Osteoblast (primary cell): ENCODE data around the gene CLTCL1. TPM values are rescaled to one million over a fixed set of nuclear protein-coding genes. Genes with fewer than 3 reads are reported as not detected.

Experiments used
- DNase-seq: peaks from one replicate; pipeline ENCODE4 v3.0.0; 2011; ENCODE audit warnings: low spot score, mixed read lengths; ENCODE audit not compliant: insufficient read length; ENCODE audit errors: missing footprints
- H2AFZ ChIP-seq: 2 replicates; pipeline ENCODE4 v1.6.0; 2011; ENCODE audit warnings: mild to moderate bottlenecking, low read length
- H3K27ac ChIP-seq: 2 replicates; pipeline ENCODE4 v1.5.1; 2011; ENCODE audit warnings: mild to moderate bottlenecking, low read depth, low read length, moderate library complexity
- H3K27me3 ChIP-seq: 2 replicates; pipeline ENCODE4 v1.6.0; 2012; ENCODE audit warnings: mild to moderate bottlenecking, control low read depth, inconsistent platforms, low read length, moderate library complexity; ENCODE audit not compliant: insufficient read depth
- H3K36me3 ChIP-seq: 2 replicates; pipeline ENCODE4 v1.5.1; 2011; ENCODE audit warnings: mild to moderate bottlenecking, low read length, control low read depth, moderate library complexity; ENCODE audit not compliant: insufficient read depth
- H3K4me1 ChIP-seq: 2 replicates; pipeline ENCODE4 v1.5.1; 2011; ENCODE audit warnings: mild to moderate bottlenecking, low read length, control low read depth, moderate library complexity; ENCODE audit not compliant: insufficient read depth
- H3K4me2 ChIP-seq: 2 replicates; pipeline ENCODE4 v1.6.0; 2011; ENCODE audit warnings: mild to moderate bottlenecking, low read length; ENCODE audit not compliant: insufficient read depth
- H3K4me3 ChIP-seq: fragments of 200-600 bp; sonication (generic); 3 replicates; pipeline ENCODE4 v1.5.1; 2012; ENCODE audit warnings: mild to moderate bottlenecking, low read length, inconsistent platforms; ENCODE audit not compliant: insufficient read depth
- H3K79me2 ChIP-seq: 2 replicates; pipeline ENCODE4 v1.6.0; 2012; ENCODE audit warnings: mild to moderate bottlenecking, low read length, control low read depth, inconsistent platforms; ENCODE audit not compliant: insufficient read depth
- H3K9me3 ChIP-seq: 2 replicates; pipeline ENCODE4 v1.5.1; 2011; ENCODE audit warnings: low read depth, low read length, control low read depth
- H4K20me1 ChIP-seq: 2 replicates; pipeline ENCODE4 v1.6.0; 2012; ENCODE audit warnings: mild to moderate bottlenecking, low read length, control low read depth; ENCODE audit not compliant: insufficient read depth
- total RNA-seq: library from RNA; depleted of rRNA; stranded (reverse); fragments of >200 nt; gene quantifications from 2 replicates; pipeline ENCODE4 v1.2.3, GENCODE V29; 2012
- TF ChIP-seq, protein P1 (sequence below): IDR thresholded peaks from 2 replicates; pipeline ENCODE4 v1.5.1; 2011; ENCODE audit warnings: mild to moderate bottlenecking, low read depth, low read length, moderate library complexity; ENCODE audit errors: extremely low read depth

Gene CLTCL1
- total RNA-seq, 1 donor: 29.7 TPM

- TF ChIP-seq, protein P1, sequence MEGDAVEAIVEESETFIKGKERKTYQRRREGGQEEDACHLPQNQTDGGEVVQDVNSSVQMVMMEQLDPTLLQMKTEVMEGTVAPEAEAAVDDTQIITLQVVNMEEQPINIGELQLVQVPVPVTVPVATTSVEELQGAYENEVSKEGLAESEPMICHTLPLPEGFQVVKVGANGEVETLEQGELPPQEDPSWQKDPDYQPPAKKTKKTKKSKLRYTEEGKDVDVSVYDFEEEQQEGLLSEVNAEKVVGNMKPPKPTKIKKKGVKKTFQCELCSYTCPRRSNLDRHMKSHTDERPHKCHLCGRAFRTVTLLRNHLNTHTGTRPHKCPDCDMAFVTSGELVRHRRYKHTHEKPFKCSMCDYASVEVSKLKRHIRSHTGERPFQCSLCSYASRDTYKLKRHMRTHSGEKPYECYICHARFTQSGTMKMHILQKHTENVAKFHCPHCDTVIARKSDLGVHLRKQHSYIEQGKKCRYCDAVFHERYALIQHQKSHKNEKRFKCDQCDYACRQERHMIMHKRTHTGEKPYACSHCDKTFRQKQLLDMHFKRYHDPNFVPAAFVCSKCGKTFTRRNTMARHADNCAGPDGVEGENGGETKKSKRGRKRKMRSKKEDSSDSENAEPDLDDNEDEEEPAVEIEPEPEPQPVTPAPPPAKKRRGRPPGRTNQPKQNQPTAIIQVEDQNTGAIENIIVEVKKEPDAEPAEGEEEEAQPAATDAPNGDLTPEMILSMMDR: no peak
Observed at GRCh38 chr22:19146215-19146968, 145.1 kb downstream of the CLTCL1 start.

DNA sequence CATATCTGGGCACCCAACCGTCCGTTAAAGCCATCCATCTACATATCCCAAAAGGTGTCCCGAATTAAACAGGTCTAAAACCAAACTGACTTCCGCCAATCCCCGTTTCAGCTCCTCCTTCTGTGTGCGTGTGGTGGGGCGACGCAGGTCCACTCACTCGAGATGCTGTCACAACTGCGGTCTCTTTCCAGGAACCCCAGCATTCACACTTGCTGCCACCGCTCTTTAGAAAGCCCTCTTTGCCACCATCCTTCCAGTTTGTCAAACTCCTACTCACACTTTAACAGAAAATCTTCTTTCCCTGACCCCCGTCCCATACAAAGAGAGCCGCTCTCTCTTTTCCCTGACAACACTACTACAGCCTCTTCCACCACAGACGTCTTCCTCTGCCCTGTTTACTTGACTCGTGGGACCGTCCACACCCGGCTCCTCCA, 147.5 kb downstream of the CLTCL1 start:
- Histone ChIP-seq H3K79me2 (peaks cover 23% of the 10 kb centered on the region), H3K36me3 (peaks cover 35% of the 10 kb centered on the region), H2AFZ (peak overlapping the region; percentile 96), H3K27me3 (peaks cover 25% of the 10 kb centered on the region), H3K4me1 (peaks cover 5% of the 10 kb centered on the region), H4K20me1 (peaks cover 6% of the 10 kb centered on the region), H3K27ac (peak overlapping the region; percentile 92), H3K4me3 (peak overlapping the region; percentile 100), H3K9me3 (no peaks in the 10 kb centered on the region), H3K4me2 (peak overlapping the region; percentile 93)
- DNase-seq: peak; percentile 93
- TF ChIP-seq, protein P1: no peak

More at GRCh38 chr22:19146215-19146968, 145.1 kb downstream of the CLTCL1 start:
- Histone ChIP-seq H3K79me2 (peaks cover 23% of the 10 kb centered on the region), H3K27me3 (peaks cover 41% of the 10 kb centered on the region), H3K4me2 (no peak overlapping the region), H3K36me3 (peaks cover 11% of the 10 kb centered on the region), H2AFZ (no peak overlapping the region), H3K27ac (no peak overlapping the region), H3K4me1 (peaks cover 5% of the 10 kb centered on the region), H4K20me1 (peaks cover 6% of the 10 kb centered on the region), H3K9me3 (no peaks in the 10 kb centered on the region), H3K4me3 (no peak overlapping the region)
- peak; percentile 45 for DNase-seq

DNA sequence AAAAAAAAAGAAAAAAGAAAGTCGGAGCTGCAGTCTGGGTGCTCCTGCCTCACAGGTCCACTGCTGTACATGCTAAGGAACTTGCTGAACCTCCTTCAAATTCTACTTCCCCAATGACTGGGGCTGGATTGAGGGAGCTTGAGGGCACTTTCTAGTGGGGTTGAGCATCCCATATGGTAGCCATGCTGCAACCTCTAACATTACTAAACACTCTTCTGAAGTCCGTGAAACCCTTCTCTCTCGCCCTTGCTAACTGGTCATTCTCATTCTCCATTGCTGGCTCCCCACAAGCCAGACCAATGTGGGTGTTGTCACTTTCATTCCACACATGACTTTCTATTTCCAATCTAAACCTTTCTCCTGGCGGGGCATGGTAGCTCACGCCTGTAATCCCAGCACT, 148.3 kb downstream of the CLTCL1 start:
- peaks cover 6% of the 10 kb centered on the region for H4K20me1 ChIP-seq
- H3K27me3 ChIP-seq: peaks cover 17% of the 10 kb centered on the region
- H3K9me3 ChIP-seq: no peaks in the 10 kb centered on the region
- peak overlapping the region; percentile 93 for H3K4me2 ChIP-seq
- H3K4me3 ChIP-seq: peak overlapping the region; percentile 100
- H3K36me3 ChIP-seq: peaks cover 40% of the 10 kb centered on the region
- H2AFZ ChIP-seq: no peak overlapping the region
- H3K27ac ChIP-seq: no peak overlapping the region
- peaks cover 23% of the 10 kb centered on the region for H3K79me2 ChIP-seq
- H3K4me1 ChIP-seq: peaks cover 5% of the 10 kb centered on the region
- peak; percentile 11 for DNase-seq
- TF ChIP-seq, protein P1: no peak

GRCh38 chr22:19142394-19142793, 149.1 kb downstream of the CLTCL1 start:
- Histone ChIP-seq H3K9me3 (no peaks in the 10 kb centered on the region), H3K27ac (no peak overlapping the region), H3K4me1 (peaks cover 5% of the 10 kb centered on the region), H3K36me3 (peaks cover 45% of the 10 kb centered on the region), H4K20me1 (peaks cover 6% of the 10 kb centered on the region), H3K4me2 (no peak overlapping the region), H2AFZ (no peak overlapping the region), H3K79me2 (peaks cover 23% of the 10 kb centered on the region), H3K4me3 (no peak overlapping the region), H3K27me3 (peaks cover 9% of the 10 kb centered on the region)
- peak; percentile 59 for DNase-seq
- TF ChIP-seq, protein P1: no peak
